ENCODE measurements around the gene TMEM108. TPM values are rescaled to one million over a fixed set of nuclear protein-coding genes. Genes with fewer than 3 reads are reported as not detected.

The TMEM108 gene
- polyA plus RNA-seq, 3 donors, result not detected

DNA sequence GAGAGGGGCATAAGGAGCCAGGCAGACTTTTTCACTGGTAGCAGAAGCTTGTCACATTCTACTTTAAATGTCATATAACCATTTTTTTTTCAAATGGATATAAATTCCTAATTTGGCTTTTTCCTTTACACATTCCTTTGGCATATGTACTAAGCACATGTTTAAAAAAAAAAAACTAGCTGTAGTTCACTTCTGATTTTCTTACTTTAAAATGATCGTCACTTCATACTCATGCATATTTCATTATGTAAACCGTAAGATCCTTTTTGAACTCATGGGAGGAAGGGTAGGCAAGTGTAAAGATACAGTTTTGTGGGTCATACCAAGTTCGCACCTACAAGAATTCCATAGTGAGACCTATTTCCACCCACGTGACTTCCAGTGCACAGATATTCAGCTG is 316.5 kb downstream of the TMEM108 start:
- WGBS (ENCODE audit: insufficient coverage), result no CpG with 5 or more reads among the region's 4 CpGs
- H3K36me3 Mint-ChIP-seq, result no peaks in the 10 kb centered on the region
- no peak overlapping the region for H3K27ac ChIP-seq (ENCODE audit: low read depth in 1 of 2, low read length in 2 of 2)
- peaks cover 0 to 2% (median 2%) of the 10 kb centered on the region in 3 donors for H3K27me3 Mint-ChIP-seq (ENCODE audit: low read depth in 3 of 3)
- no peak for DNase-seq
- no peak overlapping the region for H3K4me3 Mint-ChIP-seq
- peaks cover 0 to 12% (median 3%) of the 10 kb centered on the region in 7 donors for H3K9me3 Mint-ChIP-seq
- H3K4me2 ChIP-seq (replicated peaks; ENCODE audit: extremely low read depth, low read length, poor library complexity, severe bottlenecking), result no peak overlapping the region
- peak overlapping the region in 1 of 7 donors; percentile 19 for H3K27ac Mint-ChIP-seq
- TF ChIP-seq, protein P1, sequence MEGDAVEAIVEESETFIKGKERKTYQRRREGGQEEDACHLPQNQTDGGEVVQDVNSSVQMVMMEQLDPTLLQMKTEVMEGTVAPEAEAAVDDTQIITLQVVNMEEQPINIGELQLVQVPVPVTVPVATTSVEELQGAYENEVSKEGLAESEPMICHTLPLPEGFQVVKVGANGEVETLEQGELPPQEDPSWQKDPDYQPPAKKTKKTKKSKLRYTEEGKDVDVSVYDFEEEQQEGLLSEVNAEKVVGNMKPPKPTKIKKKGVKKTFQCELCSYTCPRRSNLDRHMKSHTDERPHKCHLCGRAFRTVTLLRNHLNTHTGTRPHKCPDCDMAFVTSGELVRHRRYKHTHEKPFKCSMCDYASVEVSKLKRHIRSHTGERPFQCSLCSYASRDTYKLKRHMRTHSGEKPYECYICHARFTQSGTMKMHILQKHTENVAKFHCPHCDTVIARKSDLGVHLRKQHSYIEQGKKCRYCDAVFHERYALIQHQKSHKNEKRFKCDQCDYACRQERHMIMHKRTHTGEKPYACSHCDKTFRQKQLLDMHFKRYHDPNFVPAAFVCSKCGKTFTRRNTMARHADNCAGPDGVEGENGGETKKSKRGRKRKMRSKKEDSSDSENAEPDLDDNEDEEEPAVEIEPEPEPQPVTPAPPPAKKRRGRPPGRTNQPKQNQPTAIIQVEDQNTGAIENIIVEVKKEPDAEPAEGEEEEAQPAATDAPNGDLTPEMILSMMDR (IDR thresholded peaks at IDR 0.05), result no peak
- no peaks in the 10 kb centered on the region for H3K4me1 Mint-ChIP-seq
- H3K36me3 ChIP-seq (replicated peaks in 1 of 2; ENCODE audit: control insufficient read depth in 1 of 2, insufficient read depth in 2 of 2, low read length in 2 of 2), result no peaks in the 10 kb centered on the region
- H4K20me1 ChIP-seq (ENCODE audit: insufficient read depth, low read length), result no peaks in the 10 kb centered on the region
- no peaks in the 10 kb centered on the region for H3K9me3 ChIP-seq (replicated peaks in 1 of 2; ENCODE audit: control insufficient read depth in 1 of 2, insufficient read depth in 1 of 2, low read length in 2 of 2)
- H3K4me1 ChIP-seq (ENCODE audit: control insufficient read depth in 1 of 2, insufficient read depth in 2 of 2, low read length in 2 of 2), result no peaks in the 10 kb centered on the region
- no peak overlapping the region for H3K4me3 ChIP-seq (replicated peaks in 1 of 3; ENCODE audit: low read depth in 2 of 3, low read length in 3 of 3)
- H3K27me3 ChIP-seq (ENCODE audit: control insufficient read depth in 2 of 2, insufficient read depth in 2 of 2, low read length in 2 of 2), result no peaks in the 10 kb centered on the region
- H2AFZ ChIP-seq (ENCODE audit: insufficient read depth, low read depth, low read length, poor library complexity, severe bottlenecking), result no peak overlapping the region
- no peaks in the 10 kb centered on the region for H3K79me2 ChIP-seq (ENCODE audit: insufficient read depth, low read length)
- no peak overlapping the region for H3K9ac ChIP-seq (ENCODE audit: insufficient read depth, low read length, poor library complexity, severe bottlenecking)
- intact Hi-C loops (cut with micrococcal nuclease), result no loop called here

DNA sequence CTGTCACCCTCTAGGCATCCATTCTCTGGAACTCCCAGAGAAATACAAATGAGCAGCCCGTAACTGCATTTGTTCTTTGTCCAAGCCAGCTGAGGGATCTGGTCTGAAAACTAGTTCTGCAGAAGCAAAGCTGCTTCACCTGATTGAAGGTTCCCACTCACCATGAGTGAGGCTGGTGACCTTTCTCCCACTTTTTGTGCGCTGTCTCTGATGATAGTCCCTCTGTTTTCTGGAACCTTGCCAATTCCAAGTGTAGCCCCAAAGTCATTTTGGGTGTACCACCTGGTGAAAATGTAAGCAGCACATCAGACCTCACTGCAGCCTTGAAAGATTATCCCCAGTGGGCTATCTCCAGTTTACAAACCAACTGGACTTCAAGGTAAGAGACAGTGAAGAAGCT is 322.3 kb downstream of the TMEM108 start:
- Histone ChIP-seq H3K27me3 (ENCODE audit: control insufficient read depth in 2 of 2, insufficient read depth in 2 of 2, low read length in 2 of 2) (no peaks in the 10 kb centered on the region), H4K20me1 (ENCODE audit: insufficient read depth, low read length) (no peaks in the 10 kb centered on the region), H3K4me3 (replicated peaks in 1 of 3; ENCODE audit: low read depth in 2 of 3, low read length in 3 of 3) (no peak overlapping the region), H3K9me3 (replicated peaks in 1 of 2; ENCODE audit: control insufficient read depth in 1 of 2, insufficient read depth in 1 of 2, low read length in 2 of 2) (no peaks in the 10 kb centered on the region), H2AFZ (ENCODE audit: insufficient read depth, low read depth, low read length, poor library complexity, severe bottlenecking) (no peak overlapping the region), H3K27ac (ENCODE audit: low read depth in 1 of 2, low read length in 2 of 2) (no peak overlapping the region), H3K36me3 (replicated peaks in 1 of 2; ENCODE audit: control insufficient read depth in 1 of 2, insufficient read depth in 2 of 2, low read length in 2 of 2) (no peaks in the 10 kb centered on the region), H3K4me1 (ENCODE audit: control insufficient read depth in 1 of 2, insufficient read depth in 2 of 2, low read length in 2 of 2) (no peaks in the 10 kb centered on the region), H3K9ac (ENCODE audit: insufficient read depth, low read length, poor library complexity, severe bottlenecking) (no peak overlapping the region), H3K4me2 (replicated peaks; ENCODE audit: extremely low read depth, low read length, poor library complexity, severe bottlenecking) (no peak overlapping the region), H3K79me2 (ENCODE audit: insufficient read depth, low read length) (no peaks in the 10 kb centered on the region)
- Mint-ChIP-seq H3K4me3 (no peak overlapping the region), H3K27me3 (ENCODE audit: low read depth in 3 of 3) (peaks cover 0 to 2% (median 2%) of the 10 kb centered on the region in 3 donors), H3K9me3 (peaks cover 0 to 10% (median 3%) of the 10 kb centered on the region in 7 donors), H3K36me3 (no peaks in the 10 kb centered on the region), H3K4me1 (no peaks in the 10 kb centered on the region), H3K27ac (no peak overlapping the region)
- TF ChIP-seq, protein P1 (IDR thresholded peaks at IDR 0.05), result no peak
- no peak for DNase-seq
- intact Hi-C loops (cut with micrococcal nuclease), result no loop called here
- 94% methylated on average over 2 of the region's 2 CpGs for WGBS (ENCODE audit: insufficient coverage)

Data from CD14-positive monocyte (primary cell).